Measurements from ENCODE around the gene FTSJ3.

GRCh38 chr17:63828936-63829335, 1.5 kb upstream of the FTSJ3 start:
- TF ChIP-seq, protein P1, sequence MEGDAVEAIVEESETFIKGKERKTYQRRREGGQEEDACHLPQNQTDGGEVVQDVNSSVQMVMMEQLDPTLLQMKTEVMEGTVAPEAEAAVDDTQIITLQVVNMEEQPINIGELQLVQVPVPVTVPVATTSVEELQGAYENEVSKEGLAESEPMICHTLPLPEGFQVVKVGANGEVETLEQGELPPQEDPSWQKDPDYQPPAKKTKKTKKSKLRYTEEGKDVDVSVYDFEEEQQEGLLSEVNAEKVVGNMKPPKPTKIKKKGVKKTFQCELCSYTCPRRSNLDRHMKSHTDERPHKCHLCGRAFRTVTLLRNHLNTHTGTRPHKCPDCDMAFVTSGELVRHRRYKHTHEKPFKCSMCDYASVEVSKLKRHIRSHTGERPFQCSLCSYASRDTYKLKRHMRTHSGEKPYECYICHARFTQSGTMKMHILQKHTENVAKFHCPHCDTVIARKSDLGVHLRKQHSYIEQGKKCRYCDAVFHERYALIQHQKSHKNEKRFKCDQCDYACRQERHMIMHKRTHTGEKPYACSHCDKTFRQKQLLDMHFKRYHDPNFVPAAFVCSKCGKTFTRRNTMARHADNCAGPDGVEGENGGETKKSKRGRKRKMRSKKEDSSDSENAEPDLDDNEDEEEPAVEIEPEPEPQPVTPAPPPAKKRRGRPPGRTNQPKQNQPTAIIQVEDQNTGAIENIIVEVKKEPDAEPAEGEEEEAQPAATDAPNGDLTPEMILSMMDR (IDR thresholded peaks at IDR 0.05), result no peak
- TF ChIP-seq POLR2A (IDR thresholded peaks at IDR 0.05), result no peak

All from heart left ventricle (tissue), 13 donors.